Keratinocyte (primary cell): ENCODE measurements around the gene GBX2. TPM values are rescaled to one million over a fixed set of nuclear protein-coding genes. Genes with fewer than 3 reads are reported as not detected.

ENCODE experiments used
- DNase-seq: peaks from one replicate; pipeline ENCODE4 v3.0.0-alpha.2; 2011; ENCODE audit warnings: low read depth, missing footprints, low spot score
- FAIRE-seq: peaks from 2 replicates; lab custom pipeline; 2011; peaks lifted over from hg19 to GRCh38; lab: Jason Lieb, UNC
- H2AFZ ChIP-seq: 2 replicates; pipeline ENCODE4 v1.6.0; 2012; ENCODE audit warnings: low read length, control low read depth, inconsistent platforms; ENCODE audit not compliant: control insufficient read depth
- H3K27ac ChIP-seq: 2 replicates; pipeline ENCODE4 v1.5.1; 2011; ENCODE audit warnings: low read length; ENCODE audit not compliant: control insufficient read depth, insufficient read depth
- H3K27me3 ChIP-seq: 3 replicates; pipeline ENCODE4 v1.6.0; 2011; ENCODE audit warnings: low read length; ENCODE audit not compliant: control insufficient read depth, insufficient read depth; ENCODE audit errors: extremely low read depth
- H3K36me3 ChIP-seq, 2 experiments: 2 replicates in 1 of 2; 3 replicates in 1 of 2; pipeline ENCODE4 v1.5.1; 2011; ENCODE audit warnings: low read length in 2 of 2, mild to moderate bottlenecking in 1 of 2; ENCODE audit not compliant: control insufficient read depth in 2 of 2, insufficient read depth in 2 of 2; ENCODE audit errors: extremely low read depth in 1 of 2
- H3K4me1 ChIP-seq: 3 replicates; pipeline ENCODE4 v1.5.1; 2011; ENCODE audit warnings: low read length; ENCODE audit not compliant: control insufficient read depth, insufficient read depth; ENCODE audit errors: extremely low read depth
- H3K4me2 ChIP-seq: 3 replicates; pipeline ENCODE4 v1.6.0; 2011; ENCODE audit warnings: low read depth, low read length; ENCODE audit not compliant: control insufficient read depth, insufficient read depth; ENCODE audit errors: extremely low read depth
- H3K4me3 ChIP-seq, 3 experiments: fragments of 200-600 bp in 1 of 3; sonication (generic) in 1 of 3; 2 replicates in 2 of 3; 3 replicates in 1 of 3; pipeline ENCODE4 v1.5.1; 2011 to 2016; ENCODE audit warnings: low read length in 3 of 3, mild to moderate bottlenecking in 3 of 3, control low read depth in 2 of 3, inconsistent platforms in 1 of 3, low read depth in 1 of 3, mixed read lengths in 1 of 3, mixed run types in 1 of 3, moderate library complexity in 1 of 3; ENCODE audit not compliant: control insufficient read depth in 2 of 3, insufficient read depth in 2 of 3; ENCODE audit errors: extremely low read depth in 1 of 3
- H3K79me2 ChIP-seq: 2 replicates; pipeline ENCODE4 v1.6.0; 2012; ENCODE audit warnings: low read length; ENCODE audit not compliant: control insufficient read depth, insufficient read depth
- H3K9ac ChIP-seq: 3 replicates; pipeline ENCODE4 v1.6.0; 2011; ENCODE audit warnings: low read length; ENCODE audit not compliant: control insufficient read depth, insufficient read depth; ENCODE audit errors: extremely low read depth
- H3K9me1 ChIP-seq: 3 replicates; pipeline ENCODE4 v1.6.0; 2011; ENCODE audit warnings: low read length; ENCODE audit not compliant: control insufficient read depth, insufficient read depth; ENCODE audit errors: extremely low read depth
- H3K9me3 ChIP-seq: 2 replicates; pipeline ENCODE4 v1.5.1; 2012; ENCODE audit warnings: low read depth, low read length; ENCODE audit not compliant: control insufficient read depth
- H4K20me1 ChIP-seq: 3 replicates; pipeline ENCODE4 v1.6.0; 2011; ENCODE audit warnings: low read length; ENCODE audit not compliant: control insufficient read depth, insufficient read depth; ENCODE audit errors: extremely low read depth
- EZH2 ChIP-seq: IDR thresholded peaks from one replicate; pipeline ENCODE4 v1.6.1; 2012; ENCODE audit warnings: inconsistent platforms, mild to moderate bottlenecking, low read length, moderate library complexity
- dilution Hi-C: fragments of 300-500 bp; cut with MboI; formaldehyde crosslinking; loops from one replicate; pipeline ENCODE4 v1.7.0; 2020; ENCODE audit warnings: low sequenced_read_pairs; ENCODE audit not compliant: extremely low pct_ligation_motif_present
- polyA plus RNA-seq, 5 experiments: library from polyadenylated mRNA; depleted of rRNA in 3 of 5; stranded (reverse) in 3 of 5; stranded (forward) in 1 of 5; unstranded in 1 of 5; fragments of >200 nt; gene quantifications; 1 replicate in 1 of 5; 2 replicates in 3 of 5; 3 replicates in 1 of 5; pipeline versions ENCODE4 v1.2.1 to v1.2.3, GENCODE V29; 2011 to 2012; ENCODE audit warnings: missing spikeins in 2 of 5, low read depth in 1 of 5, low replicate concordance in 1 of 5
- TF ChIP-seq, protein P1 (sequence below), 3 experiments: IDR thresholded peaks in 1 of 3; conservative IDR thresholded peaks in 1 of 3; optimal IDR thresholded peaks in 1 of 3; 2 replicates in 2 of 3; 3 replicates in 1 of 3; pipeline versions ENCODE3 to v1.5.1; 2011; ENCODE audit warnings: low read length in 3 of 3, mild to moderate bottlenecking in 3 of 3, moderate library complexity in 2 of 3, control low read depth in 1 of 3, inconsistent platforms in 1 of 3; ENCODE audit not compliant: insufficient read depth in 2 of 3; ENCODE audit errors: extremely low read depth in 1 of 3

Gene GBX2
- polyA plus RNA-seq, 1 donor (not counting 4 experiments of a cell fraction or from before 2014, with no cell fraction given), result 0.17 TPM

DNA sequence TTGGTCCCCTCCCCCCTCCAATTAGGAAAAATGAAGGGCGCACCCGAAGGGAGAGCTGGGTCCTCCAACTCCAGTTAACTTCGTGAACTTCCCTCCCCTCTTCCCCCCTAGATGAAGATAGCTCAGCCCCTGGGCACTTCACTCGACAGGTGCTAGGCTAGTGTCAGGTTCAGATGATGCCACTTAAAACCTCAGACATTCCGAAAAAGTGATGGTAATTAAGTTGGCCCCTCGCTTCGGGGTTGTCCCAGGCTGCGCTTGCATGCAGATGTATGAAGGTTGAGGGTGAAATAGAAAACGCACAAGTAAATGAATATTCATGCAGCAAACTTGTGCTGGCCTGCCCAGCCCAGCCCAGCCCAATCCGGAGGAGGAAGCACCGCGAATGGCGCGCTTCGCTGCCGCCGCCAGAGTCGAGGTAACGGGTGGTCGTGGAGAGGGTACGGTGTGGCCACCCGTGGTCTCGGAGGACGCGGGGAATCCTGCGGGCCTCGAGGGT lies 3.0 kb upstream of the GBX2 start:
- H3K9me1 ChIP-seq, result no peaks in the 10 kb centered on the region
- no peaks in the 10 kb centered on the region for H3K9me3 ChIP-seq
- H3K4me2 ChIP-seq, result peak overlapping the region; percentile 65
- H3K27ac ChIP-seq, result no peak overlapping the region
- H3K4me3 ChIP-seq, result peak overlapping the region in 2 of 3 experiments; percentile 31 to 54
- H3K36me3 ChIP-seq, result no peaks in the 10 kb centered on the region
- no peaks in the 10 kb centered on the region for H3K79me2 ChIP-seq
- TF ChIP-seq, protein P1, sequence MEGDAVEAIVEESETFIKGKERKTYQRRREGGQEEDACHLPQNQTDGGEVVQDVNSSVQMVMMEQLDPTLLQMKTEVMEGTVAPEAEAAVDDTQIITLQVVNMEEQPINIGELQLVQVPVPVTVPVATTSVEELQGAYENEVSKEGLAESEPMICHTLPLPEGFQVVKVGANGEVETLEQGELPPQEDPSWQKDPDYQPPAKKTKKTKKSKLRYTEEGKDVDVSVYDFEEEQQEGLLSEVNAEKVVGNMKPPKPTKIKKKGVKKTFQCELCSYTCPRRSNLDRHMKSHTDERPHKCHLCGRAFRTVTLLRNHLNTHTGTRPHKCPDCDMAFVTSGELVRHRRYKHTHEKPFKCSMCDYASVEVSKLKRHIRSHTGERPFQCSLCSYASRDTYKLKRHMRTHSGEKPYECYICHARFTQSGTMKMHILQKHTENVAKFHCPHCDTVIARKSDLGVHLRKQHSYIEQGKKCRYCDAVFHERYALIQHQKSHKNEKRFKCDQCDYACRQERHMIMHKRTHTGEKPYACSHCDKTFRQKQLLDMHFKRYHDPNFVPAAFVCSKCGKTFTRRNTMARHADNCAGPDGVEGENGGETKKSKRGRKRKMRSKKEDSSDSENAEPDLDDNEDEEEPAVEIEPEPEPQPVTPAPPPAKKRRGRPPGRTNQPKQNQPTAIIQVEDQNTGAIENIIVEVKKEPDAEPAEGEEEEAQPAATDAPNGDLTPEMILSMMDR (optimal IDR thresholded peaks at IDR 0.05 in 1 of 3, IDR thresholded peaks at IDR 0.05 in 1 of 3, conservative IDR thresholded peaks at IDR 0.05 in 1 of 3; ENCODE audit: extremely low read depth in 1 of 3, insufficient read depth in 2 of 3, low read length in 3 of 3), result no peak
- no peak for TF ChIP-seq EZH2
- H2AFZ ChIP-seq, result no peak overlapping the region
- dilution Hi-C loops, result no loop called here
- no peak overlapping the region for H3K9ac ChIP-seq
- H4K20me1 ChIP-seq, result peaks cover 11% of the 10 kb centered on the region
- H3K4me1 ChIP-seq, result peaks cover 13% of the 10 kb centered on the region
- peaks cover 79% of the 10 kb centered on the region for H3K27me3 ChIP-seq
- DNase-seq (no peak), FAIRE-seq (no peak)

DNA sequence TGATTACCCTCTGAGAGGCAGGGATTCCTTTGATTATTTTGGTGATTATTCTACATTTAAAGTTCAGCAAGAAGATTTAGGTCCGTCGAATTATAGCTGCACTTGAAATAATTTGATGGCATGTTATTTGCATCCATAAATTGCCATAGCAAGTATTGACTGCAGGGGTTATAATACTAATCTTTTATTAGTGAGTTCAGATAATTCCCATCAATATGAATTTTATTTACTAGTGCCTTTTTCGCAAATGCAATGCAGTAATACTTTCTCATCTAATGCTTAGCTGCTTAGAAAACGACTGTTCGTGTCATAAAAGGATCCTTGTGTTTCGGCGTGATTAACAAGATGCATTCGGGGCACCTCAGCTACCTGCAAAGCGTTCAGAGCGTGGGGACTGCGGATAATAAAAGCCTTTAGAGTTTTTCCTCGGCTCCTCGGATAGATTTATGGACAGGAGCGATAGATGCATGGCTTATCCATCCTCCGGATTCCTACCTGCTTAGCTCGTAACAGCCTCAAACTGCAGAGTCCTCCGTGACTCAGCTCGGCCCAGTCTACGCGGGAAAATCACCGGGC lies 2.5 kb upstream of the GBX2 start:
- peak overlapping the region; percentile 65 for H3K4me2 ChIP-seq
- dilution Hi-C loops, result no loop called here
- peaks cover 84% of the 10 kb centered on the region for H3K27me3 ChIP-seq
- no peak for TF ChIP-seq EZH2
- TF ChIP-seq, protein P1 (optimal IDR thresholded peaks at IDR 0.05 in 1 of 3, IDR thresholded peaks at IDR 0.05 in 1 of 3, conservative IDR thresholded peaks at IDR 0.05 in 1 of 3; ENCODE audit: extremely low read depth in 1 of 3, insufficient read depth in 2 of 3, low read length in 3 of 3), result no peak
- no peaks in the 10 kb centered on the region for H3K9me1 ChIP-seq
- H3K79me2 ChIP-seq, result no peaks in the 10 kb centered on the region
- H3K4me3 ChIP-seq, result no peak overlapping the region
- DNase-seq, result no peak
- no peak overlapping the region for H3K27ac ChIP-seq
- FAIRE-seq, result no peak
- no peaks in the 10 kb centered on the region for H3K36me3 ChIP-seq
- H4K20me1 ChIP-seq, result peaks cover 11% of the 10 kb centered on the region
- H2AFZ ChIP-seq, result no peak overlapping the region
- no peaks in the 10 kb centered on the region for H3K9me3 ChIP-seq
- H3K9ac ChIP-seq, result no peak overlapping the region
- peaks cover 13% of the 10 kb centered on the region for H3K4me1 ChIP-seq
